ENCODE data around the gene SYNE2.
"Not testable (repeated sequence)": the region's sequence is repeated elsewhere in the genome, so short reads cannot be mapped to it uniquely, and the experiment has no call there.

The SYNE2 gene

DNA sequence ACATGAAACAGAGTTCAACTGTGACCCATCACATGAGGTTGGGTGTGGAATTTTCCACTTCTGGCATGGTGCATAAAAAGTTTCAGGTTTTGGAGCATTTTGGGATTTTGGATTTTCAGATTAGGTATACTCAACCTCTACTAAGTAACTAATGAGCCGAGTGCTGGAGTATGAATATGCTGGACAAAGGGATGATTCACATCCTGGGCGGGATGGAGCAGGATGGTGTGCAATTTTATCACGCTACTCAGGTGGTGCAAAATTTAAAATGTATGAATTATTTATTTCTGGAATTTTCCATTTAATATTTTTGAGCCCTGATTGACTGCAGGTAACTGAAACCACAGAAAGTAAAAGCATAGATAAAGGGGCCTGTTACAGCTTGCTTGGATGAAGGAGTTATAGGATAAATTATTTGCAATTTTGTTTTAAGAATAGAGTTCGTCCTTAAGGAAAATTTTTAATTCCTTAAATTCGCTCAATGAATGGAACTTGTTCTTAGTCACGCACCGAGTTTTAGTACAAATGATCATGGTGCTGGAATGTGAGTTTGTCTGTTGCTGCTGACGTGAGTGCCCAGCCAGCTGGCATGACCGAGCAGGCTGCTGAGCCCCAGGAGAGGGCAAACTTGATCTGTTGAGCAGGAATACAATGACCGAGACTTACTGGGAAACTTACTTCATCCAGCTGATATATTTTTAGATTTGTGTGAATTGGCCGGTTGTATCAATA is 265.0 kb downstream of the SYNE2 start:
- H3K36me3 ChIP-seq (ENCODE audit: control insufficient read depth, low read depth, low read length): peaks cover 11% of the 10 kb centered on the region
- no peak overlapping the region for H3K4me3 ChIP-seq (ENCODE audit: low read length)
- no peaks in the 10 kb centered on the region for H3K27me3 ChIP-seq (ENCODE audit: control insufficient read depth, insufficient read depth, low read length)
- peaks cover 2% of the 10 kb centered on the region for H3K4me1 ChIP-seq (ENCODE audit: control insufficient read depth, low read depth, low read length)
- no peaks in the 10 kb centered on the region for H3K9me3 ChIP-seq (ENCODE audit: control insufficient read depth, low read depth, low read length)
- no peak overlapping the region for H3K9ac ChIP-seq (ENCODE audit: low read length)
- H3K27ac ChIP-seq (ENCODE audit: low read length): no peak overlapping the region

DNA sequence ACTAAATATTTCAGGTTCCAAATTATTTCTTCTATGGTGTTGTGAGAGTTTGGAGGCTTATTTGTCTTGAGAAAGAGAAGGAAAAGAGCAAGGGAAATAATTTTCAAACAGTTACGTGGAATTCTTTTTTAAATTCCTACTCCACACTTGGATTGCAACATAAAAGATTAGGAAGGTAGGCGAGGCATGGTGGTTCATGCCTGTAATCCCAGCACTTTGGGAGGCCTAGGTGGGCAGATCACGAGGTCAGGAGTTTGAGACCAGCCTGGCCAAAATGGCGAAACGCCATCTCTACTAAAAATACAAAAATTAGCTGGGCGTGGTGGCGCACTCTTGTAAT is 265.6 kb downstream of the SYNE2 start:
- peaks cover 11% of the 10 kb centered on the region for H3K36me3 ChIP-seq (ENCODE audit: control insufficient read depth, low read depth, low read length)
- H3K4me1 ChIP-seq (ENCODE audit: control insufficient read depth, low read depth, low read length); H3K9me3 ChIP-seq (ENCODE audit: control insufficient read depth, low read depth, low read length); H3K27ac ChIP-seq (ENCODE audit: low read length); H3K27me3 ChIP-seq (ENCODE audit: control insufficient read depth, insufficient read depth, low read length); H3K9ac ChIP-seq (ENCODE audit: low read length); H3K4me3 ChIP-seq (ENCODE audit: low read length): not testable (repeated sequence)

DNA sequence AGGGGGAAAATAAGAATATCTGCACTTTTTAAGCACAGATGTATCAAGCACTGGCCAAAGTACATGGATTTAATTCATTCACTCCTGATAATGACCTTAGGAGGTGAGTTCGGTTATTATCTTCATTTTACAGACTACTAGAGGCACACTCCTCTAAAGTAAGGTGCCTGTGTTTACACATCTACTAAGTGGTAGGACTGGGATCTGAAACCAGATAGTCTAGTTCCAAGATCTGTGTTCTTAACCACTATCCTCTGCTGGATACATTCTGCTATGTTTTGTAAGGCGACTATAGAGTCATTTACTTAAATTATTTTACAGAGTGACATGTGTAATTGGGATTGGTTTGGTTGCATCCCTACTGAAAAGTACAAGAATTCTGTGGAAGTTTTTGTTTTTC is 266.1 kb downstream of the SYNE2 start:
- Histone ChIP-seq H3K27me3 (ENCODE audit: control insufficient read depth, insufficient read depth, low read length) (no peaks in the 10 kb centered on the region), H3K4me1 (ENCODE audit: control insufficient read depth, low read depth, low read length) (no peaks in the 10 kb centered on the region), H3K27ac (ENCODE audit: low read length) (no peak overlapping the region), H3K9me3 (ENCODE audit: control insufficient read depth, low read depth, low read length) (no peaks in the 10 kb centered on the region), H3K9ac (ENCODE audit: low read length) (no peak overlapping the region), H3K36me3 (ENCODE audit: control insufficient read depth, low read depth, low read length) (peaks cover 8% of the 10 kb centered on the region), H3K4me3 (ENCODE audit: low read length) (no peak overlapping the region)

DNA sequence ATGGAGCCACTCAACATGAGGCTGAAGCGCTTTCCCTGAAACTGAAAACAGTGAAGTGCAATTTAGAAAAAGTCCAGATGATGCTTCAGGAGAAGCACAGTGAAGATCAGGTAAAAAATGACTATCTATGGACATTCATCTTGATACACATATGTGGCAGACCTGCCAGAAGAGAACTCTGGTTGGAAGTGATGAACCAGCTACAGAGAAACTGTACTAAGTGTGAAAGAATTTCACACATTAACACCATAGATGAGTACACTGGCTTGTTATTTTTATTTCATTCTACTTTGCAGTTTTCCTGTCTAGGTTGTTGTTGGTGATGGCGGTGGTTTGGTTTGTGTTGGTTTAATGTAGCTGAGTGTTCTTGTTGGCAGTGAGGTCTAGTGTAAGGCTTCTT is 266.7 kb downstream of the SYNE2 start:
- no peaks in the 10 kb centered on the region for H3K9me3 ChIP-seq (ENCODE audit: control insufficient read depth, low read depth, low read length)

DNA sequence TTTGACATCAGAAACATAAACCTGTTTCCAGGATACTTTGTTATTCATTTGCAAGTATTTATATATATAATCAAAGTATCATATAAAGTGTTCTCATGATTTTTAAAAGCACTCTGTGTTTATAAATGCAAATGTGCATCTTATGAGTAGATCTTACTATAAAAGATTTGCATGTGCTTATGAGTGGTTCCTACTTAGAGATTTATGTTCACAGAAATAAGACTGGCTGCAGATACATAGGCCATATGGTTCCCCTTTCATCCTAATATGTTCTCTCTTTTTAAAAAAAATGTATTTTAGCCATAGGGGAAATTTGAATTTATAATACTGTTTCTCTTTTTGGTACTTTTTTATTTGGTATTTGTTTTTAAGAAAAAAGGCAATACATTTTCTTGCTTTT is 267.2 kb downstream of the SYNE2 start:
- Histone ChIP-seq H3K4me1 (ENCODE audit: control insufficient read depth, low read depth, low read length) (no peaks in the 10 kb centered on the region), H3K27ac (ENCODE audit: low read length) (no peak overlapping the region), H3K9me3 (ENCODE audit: control insufficient read depth, low read depth, low read length) (no peaks in the 10 kb centered on the region), H3K9ac (ENCODE audit: low read length) (no peak overlapping the region), H3K27me3 (ENCODE audit: control insufficient read depth, insufficient read depth, low read length) (no peaks in the 10 kb centered on the region), H3K36me3 (ENCODE audit: control insufficient read depth, low read depth, low read length) (peaks cover 9% of the 10 kb centered on the region), H3K4me3 (ENCODE audit: low read length) (no peak overlapping the region)

More for the DNA sequence above, 266.7 kb downstream of the SYNE2 start:
- no peaks in the 10 kb centered on the region for H3K27me3 ChIP-seq (ENCODE audit: control insufficient read depth, insufficient read depth, low read length)
- no peaks in the 10 kb centered on the region for H3K4me1 ChIP-seq (ENCODE audit: control insufficient read depth, low read depth, low read length)
- H3K9ac ChIP-seq (ENCODE audit: low read length): no peak overlapping the region
- peaks cover 8% of the 10 kb centered on the region for H3K36me3 ChIP-seq (ENCODE audit: control insufficient read depth, low read depth, low read length)
- no peak overlapping the region for H3K27ac ChIP-seq (ENCODE audit: low read length)
- no peak overlapping the region for H3K4me3 ChIP-seq (ENCODE audit: low read length)

DNA sequence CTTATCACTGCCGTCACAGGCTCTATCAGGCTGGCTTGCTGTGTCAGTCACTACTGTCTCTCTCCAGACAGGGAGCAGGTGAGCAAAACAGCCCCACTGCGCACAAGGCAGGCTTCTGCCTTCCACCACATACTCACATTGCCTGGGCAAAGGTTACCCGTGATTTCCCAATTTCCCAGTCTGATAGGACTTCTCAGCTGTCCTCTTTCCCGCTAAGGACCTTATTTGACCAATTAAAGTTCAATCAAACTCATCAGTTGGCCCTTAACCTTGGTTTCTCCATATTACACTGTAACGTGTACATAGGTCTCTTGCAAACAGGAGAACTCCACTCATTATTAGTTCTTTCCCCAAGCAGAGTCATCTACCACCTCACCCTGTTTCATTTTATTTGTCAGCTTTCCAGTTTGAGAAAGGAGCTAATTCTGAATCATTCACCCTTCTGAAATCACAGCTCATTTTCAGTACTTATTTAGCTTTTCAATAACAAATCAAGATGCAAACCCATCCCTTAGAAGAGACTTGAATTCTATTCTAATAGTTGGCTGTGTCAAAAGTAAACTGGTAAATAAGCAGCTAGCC is 270.5 kb downstream of the SYNE2 start:
- Histone ChIP-seq H3K27ac (ENCODE audit: low read length) (no peak overlapping the region), H3K4me1 (ENCODE audit: control insufficient read depth, low read depth, low read length) (no peaks in the 10 kb centered on the region), H3K4me3 (ENCODE audit: low read length) (no peak overlapping the region), H3K27me3 (ENCODE audit: control insufficient read depth, insufficient read depth, low read length) (no peaks in the 10 kb centered on the region), H3K9ac (ENCODE audit: low read length) (no peak overlapping the region), H3K36me3 (ENCODE audit: control insufficient read depth, low read depth, low read length) (peaks cover 26% of the 10 kb centered on the region), H3K9me3 (ENCODE audit: control insufficient read depth, low read depth, low read length) (no peaks in the 10 kb centered on the region)

DNA sequence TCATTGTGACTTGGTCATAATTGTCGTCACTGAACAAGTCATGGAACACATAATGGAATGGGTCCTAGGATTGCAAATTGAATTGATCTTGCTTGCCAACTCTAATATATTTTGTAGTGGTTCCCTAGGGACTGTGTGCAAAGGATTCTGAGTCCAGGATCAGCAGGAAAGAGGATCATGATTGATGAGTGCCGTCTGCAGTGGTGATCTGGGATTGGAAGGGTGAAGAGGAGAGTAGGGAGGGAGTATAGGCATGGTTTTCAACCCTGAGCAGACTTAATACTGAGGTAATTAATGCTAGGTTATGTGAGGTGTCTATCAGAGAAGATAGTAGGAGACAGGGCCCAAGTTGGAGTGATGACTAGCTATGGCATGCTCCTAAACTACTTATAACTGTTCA is 272.5 kb downstream of the SYNE2 start:
- H3K36me3 ChIP-seq (ENCODE audit: control insufficient read depth, low read depth, low read length): peaks cover 33% of the 10 kb centered on the region

DNA sequence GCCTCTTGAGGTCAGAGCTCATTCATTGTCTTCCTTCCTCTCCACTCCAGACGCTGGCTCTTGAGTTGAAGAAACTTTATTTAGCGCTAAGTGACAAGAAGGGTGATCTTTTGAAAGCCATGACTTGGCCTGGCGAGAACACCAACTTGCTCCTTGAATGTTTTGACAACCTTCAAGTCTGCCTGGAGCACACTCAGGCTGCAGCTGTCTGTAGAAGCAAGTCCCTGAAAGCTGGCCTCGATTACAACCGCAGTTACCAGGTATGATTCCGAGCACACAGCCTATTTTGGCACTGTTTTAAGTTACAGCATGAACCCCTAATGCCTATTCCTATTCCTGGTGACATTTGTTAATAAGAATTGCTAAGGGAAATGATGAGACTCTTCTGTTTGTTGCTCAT is 273.7 kb downstream of the SYNE2 start:
- H3K36me3 ChIP-seq (ENCODE audit: control insufficient read depth, low read depth, low read length): peaks cover 38% of the 10 kb centered on the region

More for the DNA sequence above, 272.5 kb downstream of the SYNE2 start:
- no peaks in the 10 kb centered on the region for H3K9me3 ChIP-seq (ENCODE audit: control insufficient read depth, low read depth, low read length)
- H3K27me3 ChIP-seq (ENCODE audit: control insufficient read depth, insufficient read depth, low read length): no peaks in the 10 kb centered on the region
- no peaks in the 10 kb centered on the region for H3K4me1 ChIP-seq (ENCODE audit: control insufficient read depth, low read depth, low read length)
- no peak overlapping the region for H3K4me3 ChIP-seq (ENCODE audit: low read length)
- H3K27ac ChIP-seq (ENCODE audit: low read length): no peak overlapping the region
- H3K9ac ChIP-seq (ENCODE audit: low read length): no peak overlapping the region

DNA sequence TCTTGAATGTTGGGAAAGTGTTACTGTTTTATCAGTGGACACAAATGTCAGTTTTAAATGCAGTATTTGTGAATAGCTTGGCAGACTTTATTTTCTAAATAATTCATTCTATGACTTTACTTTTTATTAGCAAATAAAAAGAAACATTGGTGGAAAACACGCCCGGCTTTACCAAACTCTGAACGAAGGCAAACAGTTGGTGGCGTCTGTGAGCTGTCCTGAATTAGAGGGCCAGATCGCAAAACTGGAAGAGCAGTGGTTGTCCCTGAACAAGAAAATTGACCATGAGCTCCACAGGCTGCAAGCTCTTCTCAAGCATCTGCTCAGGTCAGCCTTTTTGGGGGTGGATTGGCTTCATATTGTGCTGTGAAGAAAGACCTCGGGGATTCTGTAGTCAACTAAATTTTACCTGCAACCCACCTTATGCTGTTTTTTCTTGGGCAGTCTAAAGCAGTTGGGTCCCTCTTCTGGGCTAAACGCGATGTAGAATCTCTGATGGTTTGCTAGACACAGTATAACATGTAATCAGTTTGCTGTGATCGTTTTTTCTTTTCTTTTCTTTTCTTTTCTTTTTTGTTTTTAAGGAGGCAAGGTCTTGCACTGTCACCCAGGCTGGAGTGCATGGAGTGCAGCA is 285.0 kb downstream of the SYNE2 start:
- Histone ChIP-seq H3K4me3 (ENCODE audit: low read length) (no peak overlapping the region), H3K36me3 (ENCODE audit: control insufficient read depth, low read depth, low read length) (peaks cover 33% of the 10 kb centered on the region)

More for the DNA sequence above, 273.7 kb downstream of the SYNE2 start:
- Histone ChIP-seq H3K27ac (ENCODE audit: low read length) (no peak overlapping the region), H3K9me3 (ENCODE audit: control insufficient read depth, low read depth, low read length) (no peaks in the 10 kb centered on the region), H3K9ac (ENCODE audit: low read length) (no peak overlapping the region), H3K4me1 (ENCODE audit: control insufficient read depth, low read depth, low read length) (no peaks in the 10 kb centered on the region), H3K27me3 (ENCODE audit: control insufficient read depth, insufficient read depth, low read length) (no peaks in the 10 kb centered on the region), H3K4me3 (ENCODE audit: low read length) (no peak overlapping the region)

DNA sequence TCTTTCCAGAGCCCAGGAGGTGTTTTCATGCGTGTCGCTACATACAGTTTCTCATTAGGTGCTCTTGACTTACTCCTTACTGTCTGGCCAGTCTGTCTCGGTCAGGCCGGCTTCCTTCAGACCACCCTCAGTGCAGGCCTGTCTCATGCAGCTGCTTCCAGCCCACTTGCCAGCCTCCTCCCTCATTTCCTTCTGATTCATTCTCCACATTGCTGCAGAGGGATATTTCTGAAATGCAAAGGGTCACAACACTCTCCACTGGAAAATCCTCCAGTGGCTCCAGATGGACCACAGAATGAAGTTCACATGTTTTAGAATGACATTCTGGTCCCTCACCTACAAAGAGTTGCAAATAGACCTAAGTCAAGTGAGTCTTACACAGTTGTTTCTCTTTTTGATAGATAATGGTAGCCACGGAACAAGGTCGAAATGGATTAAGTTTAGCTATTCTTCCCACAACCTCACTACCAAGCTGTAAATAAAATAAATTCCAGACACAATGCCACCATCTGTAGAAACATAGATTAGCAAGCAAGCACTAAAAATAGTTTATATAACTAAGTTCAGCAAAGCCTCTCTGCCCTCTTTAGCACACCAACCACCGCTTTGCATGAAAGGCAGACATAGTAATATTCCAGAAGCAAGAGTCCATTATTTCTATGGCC is 294.5 kb downstream of the SYNE2 start:
- Histone ChIP-seq H3K36me3 (ENCODE audit: control insufficient read depth, low read depth, low read length) (peaks cover 29% of the 10 kb centered on the region), H3K4me1 (ENCODE audit: control insufficient read depth, low read depth, low read length) (no peaks in the 10 kb centered on the region), H3K27ac (ENCODE audit: low read length) (no peak overlapping the region), H3K9ac (ENCODE audit: low read length) (no peak overlapping the region), H3K9me3 (ENCODE audit: control insufficient read depth, low read depth, low read length) (no peaks in the 10 kb centered on the region), H3K27me3 (ENCODE audit: control insufficient read depth, insufficient read depth, low read length) (no peaks in the 10 kb centered on the region), H3K4me3 (ENCODE audit: low read length) (no peak overlapping the region)

More for the DNA sequence above, 285.0 kb downstream of the SYNE2 start:
- Histone ChIP-seq H3K9ac (ENCODE audit: low read length) (no peak overlapping the region), H3K27ac (ENCODE audit: low read length) (no peak overlapping the region), H3K27me3 (ENCODE audit: control insufficient read depth, insufficient read depth, low read length) (no peaks in the 10 kb centered on the region), H3K4me1 (ENCODE audit: control insufficient read depth, low read depth, low read length) (no peaks in the 10 kb centered on the region), H3K9me3 (ENCODE audit: control insufficient read depth, low read depth, low read length) (no peaks in the 10 kb centered on the region)

DNA sequence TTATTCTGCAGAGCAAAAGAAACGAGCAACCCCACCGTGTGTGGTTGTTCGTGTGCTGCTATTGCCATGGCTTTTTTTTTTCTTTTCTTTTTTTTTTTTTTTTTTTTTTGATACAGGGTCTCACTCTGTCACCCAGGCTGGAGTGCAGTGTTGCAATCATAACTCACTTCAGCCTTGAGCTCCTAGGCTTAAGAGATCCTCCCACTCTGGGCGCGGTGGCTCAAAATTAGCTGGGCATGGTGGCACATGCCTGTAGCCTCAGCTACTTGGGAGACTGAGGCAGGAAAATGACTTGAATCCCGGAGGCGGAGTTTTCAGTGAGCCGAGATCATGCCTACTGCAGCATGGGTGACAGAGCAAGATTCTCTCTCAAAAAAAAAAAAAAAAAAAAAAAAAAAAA is 297.1 kb downstream of the SYNE2 start:
- peaks cover 16% of the 10 kb centered on the region for H3K36me3 ChIP-seq (ENCODE audit: control insufficient read depth, low read depth, low read length)
- no peak overlapping the region for H3K4me3 ChIP-seq (ENCODE audit: low read length)

More for the DNA sequence above, 297.1 kb downstream of the SYNE2 start:
- no peaks in the 10 kb centered on the region for H3K9me3 ChIP-seq (ENCODE audit: control insufficient read depth, low read depth, low read length)
- H3K4me1 ChIP-seq (ENCODE audit: control insufficient read depth, low read depth, low read length): no peaks in the 10 kb centered on the region
- H3K27me3 ChIP-seq (ENCODE audit: control insufficient read depth, insufficient read depth, low read length): no peaks in the 10 kb centered on the region
- no peak overlapping the region for H3K9ac ChIP-seq (ENCODE audit: low read length)
- no peak overlapping the region for H3K27ac ChIP-seq (ENCODE audit: low read length)
